NK-92 treated with Interleukin-12 subunit alpha and Interleukin-12 subunit beta, amount 100 ng/mL, for 24 hours (cell line): Measurements from ENCODE around the gene RARB.

Experiments
- DNase-seq: peaks from one replicate; lab custom pipeline; 2025; lab: John Stamatoyannopoulos, UW

The RARB gene

DNA sequence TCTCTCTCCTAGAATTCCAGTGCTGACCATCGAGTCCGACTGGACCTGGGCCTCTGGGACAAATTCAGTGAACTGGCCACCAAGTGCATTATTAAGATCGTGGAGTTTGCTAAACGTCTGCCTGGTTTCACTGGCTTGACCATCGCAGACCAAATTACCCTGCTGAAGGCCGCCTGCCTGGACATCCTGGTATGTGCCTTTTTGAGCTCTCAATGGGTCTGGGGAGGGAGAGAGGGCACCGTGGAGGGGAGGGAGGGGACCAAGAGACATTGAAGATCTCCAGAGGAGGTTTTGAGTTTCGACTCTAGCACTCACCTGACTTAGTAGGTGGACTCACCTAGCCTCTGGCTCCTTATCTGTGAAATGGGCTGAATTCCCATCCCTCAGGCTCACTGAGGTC is 152.5 kb downstream of the RARB start:
- DNase-seq, result no peak

DNA sequence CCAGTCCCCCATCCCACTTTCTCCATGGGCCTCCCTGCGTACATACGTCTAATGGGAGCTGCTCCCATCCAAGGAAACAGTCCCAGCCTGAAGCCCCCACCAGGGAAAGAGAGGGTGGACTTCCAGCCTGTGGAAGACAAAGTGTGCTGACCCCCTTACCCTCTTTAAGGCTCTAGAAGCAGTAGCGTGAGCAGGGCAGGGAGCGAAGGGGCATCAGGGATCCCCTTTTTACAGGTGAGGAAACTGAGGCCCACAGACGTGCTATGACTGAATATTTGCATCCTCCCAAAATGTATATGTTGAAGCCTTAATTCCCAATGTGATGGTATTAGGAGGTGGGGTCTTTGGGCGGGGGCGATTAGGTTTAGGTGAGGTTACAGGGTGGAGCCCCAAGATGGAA is 153.3 kb downstream of the RARB start:
- DNase-seq, result no peak

DNA sequence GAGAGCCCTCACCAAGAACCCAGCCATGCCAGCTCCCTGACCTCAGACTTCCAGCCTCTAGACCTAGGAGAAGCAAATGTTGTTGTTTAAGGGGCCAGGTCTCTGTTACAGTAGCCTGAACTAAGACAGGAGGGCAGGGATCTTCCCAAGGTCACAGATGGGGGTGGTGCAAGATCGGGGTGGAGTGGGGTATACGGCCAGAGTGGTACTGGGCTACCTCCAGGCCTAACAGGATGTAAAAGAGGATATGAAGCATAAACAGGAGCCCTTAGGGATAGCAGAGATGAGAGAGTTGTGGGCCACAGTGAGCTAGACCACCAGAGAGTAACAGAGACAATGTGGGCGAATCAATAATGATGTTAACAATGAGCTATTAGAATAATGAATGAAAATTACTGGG is 153.8 kb downstream of the RARB start:
- DNase-seq, result no peak

DNA sequence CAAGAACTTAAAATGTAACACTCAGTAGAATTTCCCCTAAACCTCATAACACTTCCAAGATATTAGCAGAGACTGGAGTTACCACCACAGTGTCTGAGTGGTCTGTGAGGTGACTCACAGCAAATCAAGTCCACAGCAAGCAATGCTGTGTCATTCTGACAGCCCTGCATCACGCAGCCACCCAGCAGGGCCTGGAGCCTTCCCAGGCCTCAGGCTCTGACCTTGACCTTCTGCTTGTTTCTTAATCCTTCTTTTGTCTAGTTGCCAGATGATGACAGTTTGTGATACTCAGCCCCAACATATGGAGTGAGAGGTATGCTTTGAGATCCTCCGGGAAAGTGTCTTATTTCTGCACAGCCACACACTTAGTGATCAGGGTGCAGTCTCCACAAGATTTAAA is 154.2 kb downstream of the RARB start:
- DNase-seq, result peak; percentile 10

DNA sequence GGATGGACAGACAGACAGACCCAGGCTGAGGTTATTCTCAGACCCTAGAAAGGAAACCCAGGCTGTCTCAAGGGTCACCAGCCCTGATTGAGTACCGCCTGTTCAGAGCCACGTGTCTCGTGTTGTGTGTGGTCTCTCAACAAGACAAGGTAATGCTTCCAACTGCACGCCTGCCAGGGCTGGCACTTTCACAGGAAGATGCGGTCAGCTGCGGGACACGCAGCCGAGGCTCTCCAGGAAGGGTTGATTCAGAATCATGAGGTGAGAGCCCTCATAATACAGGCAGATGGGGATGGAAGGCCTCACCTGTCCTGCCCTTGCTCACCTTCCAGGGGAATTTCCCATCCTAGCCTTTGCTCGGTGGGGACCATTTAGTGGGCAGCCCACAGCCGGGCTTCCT is 155.3 kb downstream of the RARB start:
- DNase-seq, result no peak

DNA sequence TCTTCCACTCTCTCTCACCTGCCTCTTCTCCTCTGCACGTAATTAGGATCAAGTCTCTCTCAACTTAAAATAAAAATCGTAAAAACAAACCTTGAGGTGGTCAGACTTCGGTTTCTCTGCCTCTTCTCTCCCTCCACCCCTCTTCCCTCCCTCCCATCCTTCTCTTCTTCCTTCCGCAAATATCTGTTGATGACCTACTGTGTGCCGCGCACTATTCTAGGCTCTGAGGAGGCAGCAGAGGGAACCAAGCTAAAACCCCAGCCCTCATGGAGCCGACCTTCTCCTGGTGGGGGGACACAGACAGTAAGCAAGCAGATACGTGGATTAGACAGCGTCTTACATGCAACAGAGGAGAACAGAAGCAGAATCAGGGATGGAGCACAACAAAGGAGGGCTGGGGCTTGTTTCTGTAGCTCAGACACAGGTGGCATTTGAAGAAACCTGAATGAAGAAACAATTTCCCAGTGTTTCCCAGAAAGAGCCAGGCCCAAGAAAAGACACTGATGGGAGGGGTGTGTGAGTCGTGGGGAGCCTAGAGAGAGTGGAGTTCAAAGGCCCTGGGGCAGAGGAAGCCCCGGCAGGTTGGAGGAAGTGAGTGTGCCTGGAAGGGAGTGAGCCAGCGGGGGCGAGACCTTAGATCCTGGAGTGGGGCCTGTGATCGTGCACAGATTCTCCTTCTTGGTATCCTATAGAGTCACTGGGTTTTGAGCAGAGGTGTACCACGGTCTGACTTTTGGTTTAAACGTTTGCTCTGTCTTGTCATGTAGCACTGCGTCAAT is 156.1 kb downstream of the RARB start:
- DNase-seq, result no peak

DNA sequence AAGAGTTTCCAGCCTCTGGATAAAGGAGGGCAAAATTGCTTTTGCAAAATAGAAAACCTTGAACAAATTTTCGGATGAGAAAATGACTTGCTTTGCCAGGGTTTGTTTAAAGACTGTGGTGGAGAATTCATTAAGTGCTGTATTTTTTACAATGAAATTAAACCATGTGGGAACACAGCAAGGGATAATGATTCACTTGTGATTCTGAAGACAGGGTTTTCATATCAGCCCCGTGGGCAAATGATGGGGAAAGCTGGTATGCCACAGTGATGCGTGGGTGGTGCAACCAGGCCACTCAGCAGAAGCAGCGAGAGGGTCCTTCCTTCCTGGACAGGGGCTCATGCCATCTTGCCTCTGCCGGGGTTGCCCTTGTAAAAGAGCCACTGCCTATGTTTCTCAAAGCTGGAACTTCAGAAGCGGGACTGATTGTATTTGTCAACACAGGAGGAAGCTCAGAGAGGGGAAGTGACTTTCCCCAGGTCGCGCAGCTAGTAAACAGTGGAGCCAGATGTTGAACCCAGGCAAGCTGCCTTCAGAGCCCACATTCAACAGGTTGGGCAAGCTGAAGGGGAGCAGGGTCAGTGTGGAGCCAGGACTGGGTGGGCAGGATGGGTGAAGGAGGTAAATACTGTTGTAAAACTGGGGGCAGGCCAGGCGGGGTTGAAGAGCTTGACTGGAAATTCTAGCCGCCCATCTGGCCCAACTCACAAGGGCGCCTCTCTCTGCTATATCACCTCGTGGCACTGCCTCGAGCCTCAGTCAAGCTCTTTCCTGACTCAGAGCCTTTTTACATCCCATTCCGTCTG is 157.5 kb downstream of the RARB start:
- DNase-seq, result no peak

DNA sequence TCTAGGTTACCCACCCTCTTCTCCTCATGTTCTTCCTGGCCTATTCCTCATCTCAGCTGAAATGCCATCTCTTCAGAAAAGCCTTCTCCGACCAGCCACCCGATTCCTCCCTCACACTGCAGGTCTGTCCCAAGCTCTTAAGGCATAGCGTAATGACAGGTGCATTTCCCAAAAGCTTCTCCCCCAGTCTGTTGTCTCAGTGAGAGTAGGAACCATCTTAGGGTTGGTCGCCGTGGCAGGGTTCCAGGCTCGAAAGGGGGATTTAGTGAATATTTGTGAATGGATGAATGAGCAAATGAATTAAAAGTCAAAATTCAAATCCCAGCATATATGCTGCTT is 158.1 kb downstream of the RARB start:
- no peak for DNase-seq

DNA sequence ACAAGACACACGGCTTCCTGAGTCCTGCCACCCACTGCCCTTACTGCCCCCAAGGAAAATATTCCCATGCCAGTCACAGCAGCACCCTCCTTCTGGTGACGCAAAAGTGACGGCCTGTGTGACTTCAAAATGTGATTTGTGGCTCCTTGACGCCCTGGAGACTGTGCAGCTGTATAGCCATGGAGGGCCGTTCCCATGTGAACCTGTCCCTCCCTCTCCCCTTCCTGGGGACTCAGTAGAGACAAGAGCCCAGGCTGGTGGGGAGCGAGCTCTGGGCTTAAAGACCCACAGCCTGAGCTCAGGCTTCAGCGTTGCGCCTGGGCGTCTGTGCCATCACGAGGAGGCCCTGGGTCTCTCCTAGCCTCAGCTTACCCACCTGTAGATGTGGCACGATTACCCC is 158.5 kb downstream of the RARB start:
- DNase-seq, result no peak

DNA sequence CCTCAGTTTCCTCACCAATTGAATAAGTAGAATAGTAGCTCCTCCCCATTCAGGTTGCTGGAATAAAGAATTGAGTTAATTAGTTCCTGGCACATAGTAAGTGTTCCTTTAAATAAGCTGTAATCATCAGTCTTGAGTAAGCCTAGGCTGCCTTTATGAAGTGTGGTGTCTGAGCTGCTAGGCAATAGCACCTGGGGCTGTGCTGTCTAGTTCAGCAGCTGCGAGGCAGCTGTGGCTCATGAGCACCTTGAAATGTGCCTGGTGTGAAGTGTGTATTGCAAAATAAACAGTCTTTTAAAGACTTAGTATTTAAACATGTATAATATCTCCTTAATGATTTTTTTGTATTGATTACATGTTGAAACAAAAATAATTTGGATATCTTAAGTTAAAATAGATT is 159.0 kb downstream of the RARB start:
- no peak for DNase-seq

DNA sequence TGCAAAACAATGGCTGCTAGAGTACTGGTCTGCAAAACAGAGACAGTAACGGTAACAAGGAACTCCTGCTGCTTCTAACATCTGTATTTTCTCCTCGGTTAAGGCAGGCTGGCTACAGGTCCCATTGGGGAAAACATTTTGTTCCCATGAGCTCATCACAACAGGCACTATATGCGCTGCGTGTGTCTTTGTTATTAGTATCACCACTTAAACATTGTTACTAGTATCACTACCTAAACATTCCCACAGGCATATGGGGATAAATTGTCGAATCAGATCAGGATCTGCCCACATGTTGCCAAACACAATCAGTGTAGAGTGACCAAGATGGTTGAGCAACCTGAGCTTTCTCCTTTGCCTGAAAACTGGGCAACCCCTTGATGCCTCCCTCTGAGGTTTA is 159.5 kb downstream of the RARB start:
- DNase-seq, result no peak

DNA sequence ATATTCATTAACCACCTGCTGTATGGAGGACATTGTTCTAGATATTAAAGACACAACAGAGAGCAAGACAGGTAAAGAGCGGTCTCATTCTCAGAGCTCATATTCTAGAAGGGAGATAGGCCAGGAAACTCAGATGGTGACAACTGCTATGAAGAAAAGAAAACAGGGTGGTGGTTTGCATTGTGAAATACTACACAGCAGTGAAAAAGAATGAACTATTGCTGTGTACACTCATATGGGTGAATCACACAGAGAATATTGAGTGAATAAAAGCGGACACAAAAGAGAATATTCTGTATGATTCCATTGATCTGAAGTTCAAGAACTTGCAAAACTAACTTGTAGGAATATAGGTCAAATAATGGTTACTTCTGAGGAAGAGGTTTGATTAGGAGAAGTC is 159.9 kb downstream of the RARB start:
- DNase-seq, result no peak

DNA sequence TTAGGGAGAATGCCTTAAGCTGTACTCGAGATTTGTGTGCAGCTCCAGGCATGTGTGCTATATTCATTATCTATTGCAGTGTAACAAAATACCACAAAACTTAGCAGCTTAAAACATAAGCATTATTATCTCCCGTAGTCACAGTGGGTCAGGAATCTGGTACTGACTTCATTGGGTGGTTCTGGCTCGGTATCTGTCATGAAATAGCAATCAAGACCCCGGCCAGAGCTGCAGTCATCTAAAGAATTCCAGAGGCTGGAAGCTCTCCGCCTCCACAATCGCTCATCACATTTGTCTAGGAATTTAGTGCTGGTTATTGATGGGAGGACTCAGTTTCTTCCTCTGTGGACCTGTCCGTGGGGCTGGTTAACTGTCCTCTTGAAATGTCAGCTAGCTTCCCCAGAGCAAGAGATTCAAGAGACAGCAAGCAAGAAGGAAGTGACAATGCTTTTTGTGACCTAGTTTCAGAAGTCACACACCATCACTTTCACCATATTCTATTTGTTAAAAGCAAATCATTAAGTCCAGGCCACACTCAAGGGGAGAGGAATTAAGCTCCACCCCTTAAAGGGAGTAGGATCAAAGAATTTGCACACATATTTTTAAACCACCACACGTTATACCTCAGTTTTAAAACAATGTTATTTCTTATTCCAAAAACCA is 160.5 kb downstream of the RARB start:
- DNase-seq, result no peak

DNA sequence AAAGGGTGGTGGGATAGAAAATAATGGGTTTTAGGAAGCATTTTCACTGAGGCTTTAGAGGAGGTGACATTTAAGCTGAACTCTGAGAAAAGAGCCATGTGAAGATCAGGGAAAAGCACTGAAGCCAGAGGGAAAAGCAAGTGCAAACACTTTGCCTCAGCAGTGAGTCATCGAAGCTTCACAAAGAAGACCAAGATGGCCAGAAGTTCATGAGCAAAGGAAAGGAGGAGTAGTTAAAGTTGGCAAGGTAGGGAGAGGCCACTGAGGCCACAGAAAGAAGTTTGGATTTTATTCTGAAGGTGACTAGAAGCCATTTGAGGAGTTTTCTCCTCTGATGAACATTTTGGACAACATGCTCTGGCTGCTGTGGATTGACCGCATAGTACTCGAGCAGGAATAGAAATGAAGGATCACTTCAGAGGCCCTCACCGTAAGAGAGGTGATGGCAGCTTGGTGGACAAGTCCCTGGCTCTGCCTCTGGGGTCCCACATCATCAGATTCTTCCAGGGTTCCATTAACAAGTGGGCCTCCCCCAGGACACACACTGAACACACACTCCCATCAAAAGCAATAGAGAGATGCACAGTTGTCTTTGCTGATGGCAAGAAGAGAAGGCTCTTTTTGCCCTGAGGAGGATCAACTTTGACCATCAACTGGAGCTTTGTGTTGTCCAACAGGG is 161.2 kb downstream of the RARB start:
- no peak for DNase-seq

DNA sequence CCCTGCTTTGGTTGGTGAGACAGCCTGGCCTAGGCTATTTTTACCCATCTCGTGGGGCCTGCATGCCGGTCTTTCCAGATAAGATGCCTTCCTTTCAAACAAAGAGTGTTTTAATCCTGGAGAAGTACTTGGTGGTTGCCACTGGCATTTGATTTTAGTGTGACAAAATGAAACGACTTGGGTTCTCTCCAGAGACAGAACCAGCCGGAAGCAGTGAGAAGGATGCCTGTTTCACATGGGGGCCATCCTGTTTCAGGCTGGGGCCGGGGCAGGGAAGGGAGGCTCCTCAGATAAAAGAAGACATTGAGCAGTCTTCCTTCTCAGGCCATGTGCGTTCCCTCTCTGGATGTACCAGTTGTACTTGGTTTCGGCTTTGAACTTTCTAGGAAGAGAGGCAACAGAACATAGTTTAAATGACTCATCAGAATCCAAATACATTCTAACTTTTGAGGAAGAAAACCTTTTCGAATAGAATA is 161.8 kb downstream of the RARB start:
- no peak for DNase-seq

DNA sequence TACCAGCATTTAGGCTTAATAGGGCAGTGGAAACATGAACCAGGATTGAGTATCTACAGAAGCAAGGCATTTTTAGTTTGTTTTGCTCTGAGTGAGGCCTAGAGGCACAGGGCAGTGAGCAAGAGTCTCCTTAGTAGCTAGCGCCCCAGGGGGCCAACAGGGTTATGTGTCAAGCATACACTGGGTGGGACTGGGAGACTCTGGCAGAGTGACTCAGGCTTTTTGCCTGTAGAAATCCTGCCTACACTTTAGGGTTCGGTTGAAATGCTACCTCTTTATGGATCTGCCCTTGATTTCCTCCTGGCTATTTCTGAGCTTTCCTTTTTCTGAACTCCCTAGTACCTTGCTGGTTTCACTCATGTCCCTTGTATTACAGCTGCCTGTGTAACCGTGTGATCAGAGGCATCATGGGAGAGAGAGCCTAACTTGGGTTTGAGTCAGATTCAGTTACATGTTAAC is 164.5 kb downstream of the RARB start:
- no peak for DNase-seq

DNA sequence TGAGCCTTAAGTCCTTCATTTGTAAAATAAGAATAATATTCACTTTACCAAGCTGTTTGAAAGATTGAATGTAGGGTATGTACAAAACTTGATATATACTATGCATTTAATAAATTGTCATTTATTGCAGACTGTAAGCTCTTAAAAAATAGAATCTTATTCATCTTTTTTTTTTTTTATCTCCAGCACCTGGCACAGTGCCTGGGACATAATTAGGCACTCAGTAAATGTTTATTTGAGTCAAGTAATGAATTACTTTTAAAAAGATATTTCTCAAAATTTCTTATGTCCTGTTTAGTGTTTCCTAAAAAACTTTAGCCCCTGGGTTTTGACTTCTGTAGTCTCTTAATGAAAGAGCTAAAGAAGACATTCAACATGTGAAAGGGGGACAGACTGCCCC is 164.9 kb downstream of the RARB start:
- no peak for DNase-seq

DNA sequence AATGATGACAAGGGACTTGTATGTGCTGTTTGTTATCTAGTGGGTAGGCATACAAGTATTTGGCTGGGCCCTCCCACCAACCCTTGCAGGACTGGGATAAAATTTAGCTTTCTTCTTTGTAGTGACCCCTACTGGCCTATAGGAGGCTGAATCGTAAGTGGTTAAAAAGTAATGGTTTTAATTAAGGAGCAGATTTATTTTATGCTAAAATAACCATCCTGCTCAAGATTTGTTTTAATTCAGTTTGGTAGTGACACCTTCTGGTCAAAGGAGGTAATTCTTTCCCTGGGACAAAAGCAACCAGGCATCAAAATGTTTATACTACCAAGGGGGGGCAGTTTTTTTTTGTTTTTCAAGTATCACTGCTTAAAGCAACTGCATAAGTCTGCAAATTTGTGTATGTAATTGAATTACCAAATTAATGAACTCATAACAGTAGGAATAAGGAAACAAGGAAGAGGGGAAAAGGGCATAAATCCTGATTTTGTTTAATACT is 166.0 kb downstream of the RARB start:
- DNase-seq, result no peak

DNA sequence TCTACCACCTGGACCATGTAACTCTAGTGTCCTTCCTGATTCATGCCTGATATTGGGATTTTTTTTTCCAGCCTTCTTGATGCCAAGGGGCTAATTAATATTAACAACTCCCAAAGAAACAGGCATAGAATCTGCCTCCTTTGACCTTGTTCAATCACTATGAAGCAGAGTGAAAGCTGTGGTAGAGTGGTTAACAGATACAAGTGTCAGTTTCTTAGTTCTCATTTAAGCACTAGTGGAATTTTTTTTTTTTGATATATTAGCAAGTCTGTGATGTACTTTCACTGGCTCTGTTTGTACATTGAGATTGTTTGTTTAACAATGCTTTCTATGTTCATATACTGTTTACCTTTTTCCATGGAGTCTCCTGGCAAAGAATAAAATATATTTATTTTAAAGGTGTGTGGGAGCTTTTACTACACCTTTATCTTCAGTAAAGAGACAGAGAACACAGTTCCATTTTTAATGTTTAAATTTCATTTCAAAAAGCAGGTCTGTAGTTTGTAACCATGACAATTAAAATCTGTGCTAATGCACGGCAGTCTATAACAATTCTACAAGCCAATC is 169.6 kb downstream of the RARB start:
- DNase-seq, result no peak

DNA sequence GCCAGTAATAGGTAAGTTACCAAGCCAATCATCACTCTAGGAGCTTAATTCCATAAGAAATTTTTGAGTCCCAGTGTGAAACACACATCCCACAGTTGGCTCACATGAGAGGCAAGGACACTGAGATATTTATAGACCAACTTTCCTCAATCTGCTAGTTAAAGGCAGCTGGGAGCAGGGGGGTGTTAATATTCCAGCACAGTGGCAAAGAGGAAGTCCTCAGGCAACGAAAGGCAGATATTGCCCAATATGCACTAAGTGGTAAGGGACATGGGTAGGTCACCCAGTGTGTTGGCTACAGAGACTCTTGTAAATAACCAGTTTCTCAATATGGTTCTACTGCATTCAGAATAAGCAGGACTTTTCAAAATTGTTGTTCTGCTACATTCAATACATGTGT is 175.6 kb downstream of the RARB start:
- DNase-seq, result no peak

DNA sequence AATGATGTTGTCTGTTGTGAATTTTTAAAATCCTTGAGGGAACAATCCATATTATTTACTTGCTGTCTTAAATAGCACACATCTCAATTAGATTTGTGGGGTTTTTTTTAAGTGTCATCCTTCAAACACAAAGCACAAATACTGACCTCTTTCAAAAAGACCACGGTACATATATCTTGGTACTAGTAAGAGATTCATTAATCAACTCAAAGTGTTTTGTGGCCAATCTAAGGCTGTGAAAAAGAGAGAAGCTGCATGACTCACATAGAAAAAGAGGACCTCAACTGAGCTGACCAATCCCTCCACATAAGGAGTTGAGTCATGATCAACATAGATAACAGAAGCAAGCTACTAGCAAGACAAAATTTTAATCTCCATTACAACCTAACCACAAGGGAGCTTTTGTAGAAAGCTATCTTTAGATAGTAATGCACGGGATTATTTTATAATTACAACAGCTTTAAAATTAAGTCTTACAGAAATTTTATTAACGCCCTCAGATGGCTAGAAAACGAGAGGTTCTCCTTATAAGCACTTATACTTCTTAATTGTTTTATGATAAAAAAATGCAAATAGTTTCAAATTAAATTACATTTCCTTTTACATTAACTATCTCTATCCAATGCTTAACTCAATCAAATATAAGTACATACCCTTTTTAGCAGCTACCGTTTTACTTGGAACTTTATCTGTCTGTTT is 176.2 kb downstream of the RARB start:
- no peak for DNase-seq
